ENCODE data around the gene ABTB2. TPM values are rescaled to one million over a fixed set of nuclear protein-coding genes. Genes with fewer than 3 reads are reported as not detected.

ABTB2 gene
- total RNA-seq, 6 experiments from 2014 or later: 6.0 to 14.9 (median 10.0) TPM

DNA sequence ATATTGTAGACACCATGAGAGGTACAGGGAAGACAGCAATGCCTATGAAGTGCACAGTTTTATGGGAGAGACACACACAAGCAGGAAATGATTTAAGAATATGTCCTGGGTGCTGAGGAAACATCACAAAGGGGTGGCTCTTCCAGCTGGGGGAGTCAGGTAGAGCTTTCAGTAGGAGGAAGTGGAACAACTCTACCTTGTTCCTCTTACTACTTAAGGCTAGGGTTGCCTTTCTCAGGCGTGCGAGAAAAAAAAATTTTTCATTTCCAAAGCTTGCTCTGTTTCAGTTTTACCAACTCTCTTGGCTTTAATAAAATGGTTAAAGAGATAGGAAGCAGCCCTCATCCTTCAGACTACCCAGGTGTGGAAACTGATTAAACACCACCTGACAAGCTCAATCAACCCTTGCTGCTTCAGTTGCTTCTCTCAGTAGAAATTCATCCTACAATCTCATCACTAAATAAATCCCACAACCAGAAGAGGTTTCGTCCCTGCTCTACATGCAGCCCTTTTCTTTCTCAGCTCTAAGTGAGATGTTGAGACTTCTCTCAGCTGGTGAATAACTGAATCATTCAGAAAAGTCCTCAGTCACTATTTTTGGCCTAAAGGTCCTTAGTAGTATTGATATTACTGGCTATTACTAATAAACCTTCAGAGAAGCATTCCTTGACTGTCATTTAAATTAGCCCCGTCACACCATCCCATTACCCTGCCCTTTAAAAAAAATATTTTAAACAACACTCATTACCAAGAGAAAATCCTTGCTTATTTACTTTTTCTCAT lies 5.9 kb downstream of the ABTB2 start:
- intact Hi-C loops (cut with DNase I): no loop called here
- Histone ChIP-seq H3K4me1 (peaks cover 0 to 56% (median 10%) of the 10 kb centered on the region in 4 donors), H3K36me3 (no peaks in the 10 kb centered on the region), H3K4me3 (no peak overlapping the region), H3K9me3 (no peaks in the 10 kb centered on the region), H3K27ac (no peak overlapping the region), H3K27me3 (no peaks in the 10 kb centered on the region)
- DNase-seq (no peak), ATAC-seq (no peak)
- WGBS (ENCODE audit: insufficient coverage, low coverage, low lambda C conversion rate, missing lambda C conversion rate): 80% methylated on average over 4 of the region's 4 CpGs
- TF ChIP-seq POLR2A (IDR thresholded peaks at IDR 0.05) (no peak), CTCF (IDR thresholded peaks at IDR 0.05) (no peak)

- H3K9me3 ChIP-seq: no peaks in the 10 kb centered on the region
- no peak for TF ChIP-seq POLR2A (IDR thresholded peaks at IDR 0.05)
- TF ChIP-seq CTCF (IDR thresholded peaks at IDR 0.05): no peak
- intact Hi-C loops (cut with DNase I): no loop called here
- H3K36me3 ChIP-seq: no peaks in the 10 kb centered on the region
- peaks cover 0 to 62% (median 14%) of the 10 kb centered on the region in 4 donors for H3K4me1 ChIP-seq
- no peak overlapping the region for H3K27ac ChIP-seq
- no peak overlapping the region for H3K4me3 ChIP-seq
- ATAC-seq (no peak), DNase-seq (no peak)
- WGBS (ENCODE audit: insufficient coverage, low coverage, low lambda C conversion rate, missing lambda C conversion rate): 79% methylated on average over 2 of the region's 3 CpGs
- no peaks in the 10 kb centered on the region for H3K27me3 ChIP-seq
Measured at GRCh38 chr11:34351051-34351450, 6.8 kb downstream of the ABTB2 start.

- peaks cover 0 to 62% (median 18%) of the 10 kb centered on the region in 4 donors for H3K4me1 ChIP-seq
- H3K27ac ChIP-seq: peak overlapping the region in 1 of 3 donors; percentile 36
- ATAC-seq: peak in 3 of 4 donors; percentile 29 to 60 (median 38)
- intact Hi-C loops (cut with DNase I): loop anchor here in 1 of 2 donors (5.0 kb wide), 1 partner anchor 173 kb away; no protein-coding TSS in a partner anchor
- TF ChIP-seq POLR2A (IDR thresholded peaks at IDR 0.05) (no peak), CTCF (IDR thresholded peaks at IDR 0.05) (no peak)
- no peak overlapping the region for H3K4me3 ChIP-seq
- 53% methylated on average over 3 of the region's 6 CpGs for WGBS (ENCODE audit: insufficient coverage, low coverage, low lambda C conversion rate, missing lambda C conversion rate)
- H3K27me3 ChIP-seq: no peaks in the 10 kb centered on the region
- H3K36me3 ChIP-seq: no peaks in the 10 kb centered on the region
- DNase-seq: no peak
- H3K9me3 ChIP-seq: no peaks in the 10 kb centered on the region
Measured at GRCh38 chr11:34349882-34350281, 7.9 kb downstream of the ABTB2 start.

- no peak overlapping the region for H3K4me3 ChIP-seq
- intact Hi-C loops (cut with DNase I): loop anchor here in 1 of 2 donors (5.0 kb wide), 1 partner anchor 172 kb away; no protein-coding TSS in a partner anchor
- 90% methylated on average over 2 of the region's 2 CpGs for WGBS (ENCODE audit: insufficient coverage, low coverage, low lambda C conversion rate, missing lambda C conversion rate)
- no peaks in the 10 kb centered on the region for H3K9me3 ChIP-seq
- no peak for ATAC-seq
- no peak for TF ChIP-seq POLR2A (IDR thresholded peaks at IDR 0.05)
- no peak for TF ChIP-seq CTCF (IDR thresholded peaks at IDR 0.05)
- H3K27ac ChIP-seq: no peak overlapping the region
- no peaks in the 10 kb centered on the region for H3K27me3 ChIP-seq
- H3K36me3 ChIP-seq: no peaks in the 10 kb centered on the region
- peaks cover 0 to 66% (median 21%) of the 10 kb centered on the region in 4 donors for H3K4me1 ChIP-seq
- DNase-seq: no peak
Measured at GRCh38 chr11:34348919-34349318, 8.9 kb downstream of the ABTB2 start.

Data from right lobe of liver (tissue), 6 donors.